Keratinocyte (primary cell): ENCODE data around the gene ANKRD10. TPM values are rescaled to one million over a fixed set of nuclear protein-coding genes. Genes with fewer than 3 reads are reported as not detected.

Experiments
- DNase-seq: peaks from one replicate; pipeline ENCODE4 v3.0.0-alpha.2; 2011; ENCODE audit warnings: low read depth, missing footprints, low spot score
- FAIRE-seq: peaks from 2 replicates; lab custom pipeline; 2011; peaks lifted over from hg19 to GRCh38; lab: Jason Lieb, UNC
- H2AFZ ChIP-seq: 2 replicates; pipeline ENCODE4 v1.6.0; 2012; ENCODE audit warnings: low read length, control low read depth, inconsistent platforms; ENCODE audit not compliant: control insufficient read depth
- H3K27ac ChIP-seq: 2 replicates; pipeline ENCODE4 v1.5.1; 2011; ENCODE audit warnings: low read length; ENCODE audit not compliant: control insufficient read depth, insufficient read depth
- H3K27me3 ChIP-seq: 3 replicates; pipeline ENCODE4 v1.6.0; 2011; ENCODE audit warnings: low read length; ENCODE audit not compliant: control insufficient read depth, insufficient read depth; ENCODE audit errors: extremely low read depth
- H3K36me3 ChIP-seq, 2 experiments: 2 replicates in 1 of 2; 3 replicates in 1 of 2; pipeline ENCODE4 v1.5.1; 2011; ENCODE audit warnings: low read length in 2 of 2, mild to moderate bottlenecking in 1 of 2; ENCODE audit not compliant: control insufficient read depth in 2 of 2, insufficient read depth in 2 of 2; ENCODE audit errors: extremely low read depth in 1 of 2
- H3K4me1 ChIP-seq: 3 replicates; pipeline ENCODE4 v1.5.1; 2011; ENCODE audit warnings: low read length; ENCODE audit not compliant: control insufficient read depth, insufficient read depth; ENCODE audit errors: extremely low read depth
- H3K4me2 ChIP-seq: 3 replicates; pipeline ENCODE4 v1.6.0; 2011; ENCODE audit warnings: low read depth, low read length; ENCODE audit not compliant: control insufficient read depth, insufficient read depth; ENCODE audit errors: extremely low read depth
- H3K4me3 ChIP-seq, 3 experiments: fragments of 200-600 bp in 1 of 3; sonication (generic) in 1 of 3; 2 replicates in 2 of 3; 3 replicates in 1 of 3; pipeline ENCODE4 v1.5.1; 2011 to 2016; ENCODE audit warnings: low read length in 3 of 3, mild to moderate bottlenecking in 3 of 3, control low read depth in 2 of 3, inconsistent platforms in 1 of 3, low read depth in 1 of 3, mixed read lengths in 1 of 3, mixed run types in 1 of 3, moderate library complexity in 1 of 3; ENCODE audit not compliant: control insufficient read depth in 2 of 3, insufficient read depth in 2 of 3; ENCODE audit errors: extremely low read depth in 1 of 3
- H3K79me2 ChIP-seq: 2 replicates; pipeline ENCODE4 v1.6.0; 2012; ENCODE audit warnings: low read length; ENCODE audit not compliant: control insufficient read depth, insufficient read depth
- H3K9ac ChIP-seq: 3 replicates; pipeline ENCODE4 v1.6.0; 2011; ENCODE audit warnings: low read length; ENCODE audit not compliant: control insufficient read depth, insufficient read depth; ENCODE audit errors: extremely low read depth
- H3K9me1 ChIP-seq: 3 replicates; pipeline ENCODE4 v1.6.0; 2011; ENCODE audit warnings: low read length; ENCODE audit not compliant: control insufficient read depth, insufficient read depth; ENCODE audit errors: extremely low read depth
- H3K9me3 ChIP-seq: 2 replicates; pipeline ENCODE4 v1.5.1; 2012; ENCODE audit warnings: low read depth, low read length; ENCODE audit not compliant: control insufficient read depth
- H4K20me1 ChIP-seq: 3 replicates; pipeline ENCODE4 v1.6.0; 2011; ENCODE audit warnings: low read length; ENCODE audit not compliant: control insufficient read depth, insufficient read depth; ENCODE audit errors: extremely low read depth
- EZH2 ChIP-seq: IDR thresholded peaks from one replicate; pipeline ENCODE4 v1.6.1; 2012; ENCODE audit warnings: inconsistent platforms, mild to moderate bottlenecking, low read length, moderate library complexity
- dilution Hi-C: fragments of 300-500 bp; cut with MboI; formaldehyde crosslinking; loops from one replicate; pipeline ENCODE4 v1.7.0; 2020; ENCODE audit warnings: low sequenced_read_pairs; ENCODE audit not compliant: extremely low pct_ligation_motif_present
- polyA plus RNA-seq, 5 experiments: library from polyadenylated mRNA; depleted of rRNA in 3 of 5; stranded (reverse) in 3 of 5; stranded (forward) in 1 of 5; unstranded in 1 of 5; fragments of >200 nt; gene quantifications; 1 replicate in 1 of 5; 2 replicates in 3 of 5; 3 replicates in 1 of 5; pipeline versions ENCODE4 v1.2.1 to v1.2.3, GENCODE V29; 2011 to 2012; ENCODE audit warnings: missing spikeins in 2 of 5, low read depth in 1 of 5, low replicate concordance in 1 of 5
- TF ChIP-seq, protein P1 (sequence below), 3 experiments: IDR thresholded peaks in 1 of 3; conservative IDR thresholded peaks in 1 of 3; optimal IDR thresholded peaks in 1 of 3; 2 replicates in 2 of 3; 3 replicates in 1 of 3; pipeline versions ENCODE3 to v1.5.1; 2011; ENCODE audit warnings: low read length in 3 of 3, mild to moderate bottlenecking in 3 of 3, moderate library complexity in 2 of 3, control low read depth in 1 of 3, inconsistent platforms in 1 of 3; ENCODE audit not compliant: insufficient read depth in 2 of 3; ENCODE audit errors: extremely low read depth in 1 of 3

Gene ANKRD10
- polyA plus RNA-seq, 1 donor (not counting 4 experiments of a cell fraction or from before 2014, with no cell fraction given), result 58.1 TPM

DNA sequence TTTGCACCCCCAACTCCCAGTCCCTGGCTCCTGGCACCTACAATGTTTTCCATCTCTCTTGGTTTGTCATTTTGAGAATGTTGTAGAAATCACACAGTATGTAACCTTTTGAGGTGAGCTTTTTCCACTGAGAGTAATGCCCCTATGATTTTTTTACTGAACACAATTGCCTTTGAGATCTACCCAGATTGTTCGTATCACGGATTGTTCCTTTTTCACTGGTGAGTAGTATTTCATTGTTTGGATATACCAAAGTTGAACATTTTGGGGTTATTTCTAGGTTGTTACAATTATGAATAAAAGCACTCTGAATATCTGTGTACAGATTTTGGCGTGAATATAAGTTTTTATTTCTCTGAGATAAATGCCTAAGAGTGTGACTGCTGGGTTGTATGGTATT lies 17.7 kb upstream of the ANKRD10 start:
- Histone ChIP-seq H3K4me2 (no peak overlapping the region), H3K9ac (no peak overlapping the region), H2AFZ (no peak overlapping the region), H3K4me1 (no peaks in the 10 kb centered on the region), H3K36me3 (no peaks in the 10 kb centered on the region), H3K9me3 (peaks cover 6% of the 10 kb centered on the region), H3K27ac (no peak overlapping the region), H4K20me1 (no peaks in the 10 kb centered on the region), H3K9me1 (no peaks in the 10 kb centered on the region), H3K4me3 (no peak overlapping the region), H3K79me2 (no peaks in the 10 kb centered on the region), H3K27me3 (no peaks in the 10 kb centered on the region)
- FAIRE-seq (no peak), DNase-seq (no peak)
- TF ChIP-seq, protein P1, sequence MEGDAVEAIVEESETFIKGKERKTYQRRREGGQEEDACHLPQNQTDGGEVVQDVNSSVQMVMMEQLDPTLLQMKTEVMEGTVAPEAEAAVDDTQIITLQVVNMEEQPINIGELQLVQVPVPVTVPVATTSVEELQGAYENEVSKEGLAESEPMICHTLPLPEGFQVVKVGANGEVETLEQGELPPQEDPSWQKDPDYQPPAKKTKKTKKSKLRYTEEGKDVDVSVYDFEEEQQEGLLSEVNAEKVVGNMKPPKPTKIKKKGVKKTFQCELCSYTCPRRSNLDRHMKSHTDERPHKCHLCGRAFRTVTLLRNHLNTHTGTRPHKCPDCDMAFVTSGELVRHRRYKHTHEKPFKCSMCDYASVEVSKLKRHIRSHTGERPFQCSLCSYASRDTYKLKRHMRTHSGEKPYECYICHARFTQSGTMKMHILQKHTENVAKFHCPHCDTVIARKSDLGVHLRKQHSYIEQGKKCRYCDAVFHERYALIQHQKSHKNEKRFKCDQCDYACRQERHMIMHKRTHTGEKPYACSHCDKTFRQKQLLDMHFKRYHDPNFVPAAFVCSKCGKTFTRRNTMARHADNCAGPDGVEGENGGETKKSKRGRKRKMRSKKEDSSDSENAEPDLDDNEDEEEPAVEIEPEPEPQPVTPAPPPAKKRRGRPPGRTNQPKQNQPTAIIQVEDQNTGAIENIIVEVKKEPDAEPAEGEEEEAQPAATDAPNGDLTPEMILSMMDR (optimal IDR thresholded peaks at IDR 0.05 in 1 of 3, IDR thresholded peaks at IDR 0.05 in 1 of 3, conservative IDR thresholded peaks at IDR 0.05 in 1 of 3; ENCODE audit: extremely low read depth in 1 of 3, insufficient read depth in 2 of 3, low read length in 3 of 3), result no peak
- no peak for TF ChIP-seq EZH2
- dilution Hi-C loops, result no loop called here

GRCh38 chr13:110929104-110929777 lies 14.4 kb upstream of the ANKRD10 start:
- Histone ChIP-seq H2AFZ (no peak overlapping the region), H3K4me1 (no peaks in the 10 kb centered on the region), H3K36me3 (no peaks in the 10 kb centered on the region), H3K9me1 (no peaks in the 10 kb centered on the region), H3K27me3 (no peaks in the 10 kb centered on the region), H3K4me3 (no peak overlapping the region), H3K4me2 (no peak overlapping the region), H3K27ac (no peak overlapping the region), H3K9me3 (peaks cover 6% of the 10 kb centered on the region), H3K79me2 (no peaks in the 10 kb centered on the region), H3K9ac (no peak overlapping the region), H4K20me1 (no peaks in the 10 kb centered on the region)
- FAIRE-seq (no peak), DNase-seq (no peak)
- dilution Hi-C loops, result no loop called here
- TF ChIP-seq, protein P1 (optimal IDR thresholded peaks at IDR 0.05 in 1 of 3, IDR thresholded peaks at IDR 0.05 in 1 of 3, conservative IDR thresholded peaks at IDR 0.05 in 1 of 3; ENCODE audit: extremely low read depth in 1 of 3, insufficient read depth in 2 of 3, low read length in 3 of 3), result no peak
- TF ChIP-seq EZH2, result no peak
